H1 (cell line): ENCODE measurements around the gene MUC5AC.

Experiments
- CHD1 ChIP-seq: IDR thresholded peaks from 2 replicates; pipeline ENCODE4 v1.6.1; 2012; ENCODE audit warnings: low read depth, low read length, improper control_type of control experiment
- CREB1 ChIP-seq: IDR thresholded peaks from 2 replicates; pipeline ENCODE4 v1.6.1; 2012; ENCODE audit warnings: inconsistent platforms
- EZH2 ChIP-seq: fragments of 200-600 bp; sonication (generic); IDR thresholded peaks from 2 replicates; pipeline ENCODE4 v1.7.1; 2012; ENCODE audit warnings: low read depth, mild to moderate bottlenecking, moderate library complexity, low read length, inconsistent platforms; ENCODE audit not compliant: severe bottlenecking
- POLR2A ChIP-seq, 2 experiments: IDR thresholded peaks; 1 replicate in 1 of 2; 2 replicates in 1 of 2; pipeline ENCODE4 v1.6.1; 2011; ENCODE audit warnings: low read depth in 2 of 2, low read length in 2 of 2, mild to moderate bottlenecking in 2 of 2; ENCODE audit errors: control extremely low read depth in 1 of 2
- RAD21 ChIP-seq, 2 experiments: IDR thresholded peaks in 1 of 2; conservative IDR thresholded peaks in 1 of 2; 2 replicates each; pipeline ENCODE4 v1.6.1; 2011; ENCODE audit warnings: low read depth in 2 of 2, low read length in 2 of 2, improper control_type of control experiment in 1 of 2, inconsistent platforms in 1 of 2, mild to moderate bottlenecking in 1 of 2, moderate library complexity in 1 of 2
- TAF1 ChIP-seq: IDR thresholded peaks from 2 replicates; pipeline ENCODE4 v1.6.1; 2011; ENCODE audit warnings: mild to moderate bottlenecking, low read depth, low read length
- TF ChIP-seq, protein P1 (sequence below), 3 experiments: IDR thresholded peaks; 1 replicate in 2 of 3; 2 replicates in 1 of 3; pipeline versions ENCODE4 v1.5.1 to v1.6.1; 2011; ENCODE audit warnings: low read length in 3 of 3, mild to moderate bottlenecking in 3 of 3, inconsistent platforms in 2 of 3, low read depth in 1 of 3, moderate library complexity in 1 of 3; ENCODE audit not compliant: insufficient read depth in 1 of 3; ENCODE audit errors: control extremely low read depth in 1 of 3

DNA sequence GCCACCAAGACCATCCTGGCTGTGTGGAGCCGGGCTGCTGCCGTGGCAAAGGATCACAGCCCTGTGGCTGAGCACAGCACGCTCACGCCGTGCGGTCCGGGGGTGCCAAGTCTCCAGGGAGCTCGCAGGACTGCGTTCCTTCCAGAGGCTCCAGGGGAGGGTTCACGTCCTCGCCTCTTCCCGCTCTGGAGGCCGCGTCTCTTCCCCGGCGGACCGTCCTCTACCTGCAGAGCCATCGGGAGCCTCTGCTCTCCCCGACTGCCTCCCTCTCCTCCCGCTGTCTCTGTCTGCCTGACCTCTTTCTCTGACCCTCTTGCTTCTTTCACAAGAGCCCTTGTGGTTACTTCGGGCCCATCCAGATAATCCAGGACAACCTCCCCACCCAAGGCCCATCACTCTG is 11.4 kb upstream of the MUC5AC start:
- TF ChIP-seq TAF1, result no peak
- TF ChIP-seq POLR2A (IDR thresholded peaks at IDR 0.05; ENCODE audit: control extremely low read depth in 1 of 2, low read depth in 2 of 2, low read length in 2 of 2), result no peak
- TF ChIP-seq, protein P1, sequence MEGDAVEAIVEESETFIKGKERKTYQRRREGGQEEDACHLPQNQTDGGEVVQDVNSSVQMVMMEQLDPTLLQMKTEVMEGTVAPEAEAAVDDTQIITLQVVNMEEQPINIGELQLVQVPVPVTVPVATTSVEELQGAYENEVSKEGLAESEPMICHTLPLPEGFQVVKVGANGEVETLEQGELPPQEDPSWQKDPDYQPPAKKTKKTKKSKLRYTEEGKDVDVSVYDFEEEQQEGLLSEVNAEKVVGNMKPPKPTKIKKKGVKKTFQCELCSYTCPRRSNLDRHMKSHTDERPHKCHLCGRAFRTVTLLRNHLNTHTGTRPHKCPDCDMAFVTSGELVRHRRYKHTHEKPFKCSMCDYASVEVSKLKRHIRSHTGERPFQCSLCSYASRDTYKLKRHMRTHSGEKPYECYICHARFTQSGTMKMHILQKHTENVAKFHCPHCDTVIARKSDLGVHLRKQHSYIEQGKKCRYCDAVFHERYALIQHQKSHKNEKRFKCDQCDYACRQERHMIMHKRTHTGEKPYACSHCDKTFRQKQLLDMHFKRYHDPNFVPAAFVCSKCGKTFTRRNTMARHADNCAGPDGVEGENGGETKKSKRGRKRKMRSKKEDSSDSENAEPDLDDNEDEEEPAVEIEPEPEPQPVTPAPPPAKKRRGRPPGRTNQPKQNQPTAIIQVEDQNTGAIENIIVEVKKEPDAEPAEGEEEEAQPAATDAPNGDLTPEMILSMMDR (IDR thresholded peaks at IDR 0.05; ENCODE audit: control extremely low read depth in 1 of 3, insufficient read depth in 1 of 3, low read depth in 1 of 3, low read length in 3 of 3), result no peak
- no peak for TF ChIP-seq CREB1
- no peak for TF ChIP-seq EZH2
- no peak for TF ChIP-seq CHD1
- TF ChIP-seq RAD21 (IDR thresholded peaks at IDR 0.05 in 1 of 2, conservative IDR thresholded peaks at IDR 0.05 in 1 of 2; ENCODE audit: low read depth in 2 of 2, low read length in 2 of 2), result no peak
